Activated T-cell treated with anti-CD3 and anti-CD28 coated beads for 1 hour (primary cell): ENCODE data around the gene FGF19.
"Not testable (repeated sequence)": the region's sequence is repeated elsewhere in the genome, so short reads cannot be mapped to it uniquely, and the experiment has no call there.

ENCODE experiments used
- DNase-seq: peaks from one replicate; pipeline ENCODE4 v3.0.0-alpha.2; 2020; ENCODE audit warnings: low read depth

Gene FGF19

GRCh38 chr11:69696749-69697468 is 6.9 kb downstream of the FGF19 start:
- no peak for DNase-seq

- DNase-seq: not testable (repeated sequence)
Measured at GRCh38 chr11:69695995-69696394, 7.8 kb downstream of the FGF19 start.

- no peak for DNase-seq
Measured at GRCh38 chr11:69695581-69695980, 8.2 kb downstream of the FGF19 start.

- DNase-seq: no peak
Measured at GRCh38 chr11:69694781-69695180, 9.0 kb downstream of the FGF19 start.

GRCh38 chr11:69692422-69692821 is 11.4 kb downstream of the FGF19 start:
- no peak for DNase-seq

- no peak for DNase-seq
Measured at GRCh38 chr11:69691463-69691862, 12.4 kb downstream of the FGF19 start.

GRCh38 chr11:69689484-69690319 is 14.1 kb downstream of the FGF19 start:
- DNase-seq: no peak

GRCh38 chr11:69687969-69688771 is 15.7 kb downstream of the FGF19 start:
- not testable (repeated sequence) for DNase-seq

- DNase-seq: no peak
Measured at GRCh38 chr11:69686856-69687255, 17.0 kb downstream of the FGF19 start.

GRCh38 chr11:69686452-69686851 is 17.4 kb downstream of the FGF19 start:
- no peak for DNase-seq

- no peak for DNase-seq
Measured at GRCh38 chr11:69685348-69685747, 18.5 kb downstream of the FGF19 start.

- DNase-seq: no peak
Measured at GRCh38 chr11:69684651-69685050, 19.2 kb downstream of the FGF19 start.

- no peak for DNase-seq
Measured at GRCh38 chr11:69683764-69684333, 20.0 kb downstream of the FGF19 start.

- no peak for DNase-seq
Measured at GRCh38 chr11:69682681-69683326, 21.0 kb downstream of the FGF19 start.

- DNase-seq: no peak
Measured at GRCh38 chr11:69682221-69682620, 21.6 kb downstream of the FGF19 start.

- DNase-seq: no peak
Measured at GRCh38 chr11:69680688-69681087, 23.1 kb downstream of the FGF19 start.

GRCh38 chr11:69677749-69678148 is 26.1 kb downstream of the FGF19 start:
- DNase-seq: no peak

- DNase-seq: peak; percentile 96
Measured at GRCh38 chr11:69674886-69675714, 28.7 kb downstream of the FGF19 start, which contains the start of gene LTO1. Gene LTO1 (minus strand): TSS chr11:69675353. CDS start chr11:69675239, 114 bp downstream.

- no peak for DNase-seq
Measured at GRCh38 chr11:69674267-69674885, 29.4 kb downstream of the FGF19 start.
